Epithelial cell of proximal tubule (primary cell): Measurements from ENCODE around the gene TMC5. TPM values are rescaled to one million over a fixed set of nuclear protein-coding genes. Genes with fewer than 3 reads are reported as not detected.

Experiments
- DNase-seq: peaks from one replicate; pipeline ENCODE4 v3.0.0-alpha.2; 2011; ENCODE audit warnings: low read depth
- H3K4me3 ChIP-seq: 2 replicates; pipeline ENCODE4 v1.5.1; 2011; ENCODE audit warnings: low read depth, mild to moderate bottlenecking, low read length
- total RNA-seq: library from RNA; depleted of rRNA; stranded (reverse); fragments of >200 nt; gene quantifications from 2 replicates; pipeline ENCODE4 v1.2.3, GENCODE V29; 2015
- TF ChIP-seq, protein P1 (sequence below): conservative IDR thresholded peaks from 2 replicates; pipeline ENCODE4 v1.5.1; 2012; ENCODE audit warnings: low read depth, mild to moderate bottlenecking, low read length

Gene TMC5
- total RNA-seq, 1 donor from 2014 or later = 0.35 TPM

DNA sequence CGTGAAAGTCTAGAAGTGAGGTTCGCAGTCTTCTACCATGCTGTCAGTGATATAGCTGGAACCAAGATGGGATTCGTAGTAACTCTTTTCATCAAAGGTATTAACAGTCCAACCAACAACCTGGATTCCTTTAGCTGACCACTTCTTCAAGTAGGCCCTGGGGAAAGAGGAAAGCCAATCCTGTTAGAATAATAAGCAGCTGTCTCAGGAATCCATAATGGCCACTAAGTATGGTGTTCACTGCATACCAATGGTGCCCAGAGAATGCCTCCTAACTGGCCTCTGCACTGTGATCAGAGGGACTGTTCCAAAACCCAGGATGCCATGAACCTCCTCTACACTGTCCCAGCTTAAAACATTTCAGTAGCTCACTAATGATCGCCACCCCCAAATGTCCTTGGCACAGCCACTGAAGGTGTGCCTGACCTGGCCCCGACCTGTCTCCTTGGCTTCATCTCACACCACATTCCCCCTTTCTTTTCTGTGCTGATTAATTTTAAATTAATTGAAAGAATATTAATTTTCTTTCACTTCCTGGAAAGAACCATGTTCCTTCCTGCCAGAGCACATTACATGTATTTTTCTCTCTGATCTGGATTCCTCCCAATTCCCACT is 85.9 kb downstream of the TMC5 start:
- H3K4me3 ChIP-seq = no peak overlapping the region
- no peak for DNase-seq
- TF ChIP-seq, protein P1, sequence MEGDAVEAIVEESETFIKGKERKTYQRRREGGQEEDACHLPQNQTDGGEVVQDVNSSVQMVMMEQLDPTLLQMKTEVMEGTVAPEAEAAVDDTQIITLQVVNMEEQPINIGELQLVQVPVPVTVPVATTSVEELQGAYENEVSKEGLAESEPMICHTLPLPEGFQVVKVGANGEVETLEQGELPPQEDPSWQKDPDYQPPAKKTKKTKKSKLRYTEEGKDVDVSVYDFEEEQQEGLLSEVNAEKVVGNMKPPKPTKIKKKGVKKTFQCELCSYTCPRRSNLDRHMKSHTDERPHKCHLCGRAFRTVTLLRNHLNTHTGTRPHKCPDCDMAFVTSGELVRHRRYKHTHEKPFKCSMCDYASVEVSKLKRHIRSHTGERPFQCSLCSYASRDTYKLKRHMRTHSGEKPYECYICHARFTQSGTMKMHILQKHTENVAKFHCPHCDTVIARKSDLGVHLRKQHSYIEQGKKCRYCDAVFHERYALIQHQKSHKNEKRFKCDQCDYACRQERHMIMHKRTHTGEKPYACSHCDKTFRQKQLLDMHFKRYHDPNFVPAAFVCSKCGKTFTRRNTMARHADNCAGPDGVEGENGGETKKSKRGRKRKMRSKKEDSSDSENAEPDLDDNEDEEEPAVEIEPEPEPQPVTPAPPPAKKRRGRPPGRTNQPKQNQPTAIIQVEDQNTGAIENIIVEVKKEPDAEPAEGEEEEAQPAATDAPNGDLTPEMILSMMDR = no peak

DNA sequence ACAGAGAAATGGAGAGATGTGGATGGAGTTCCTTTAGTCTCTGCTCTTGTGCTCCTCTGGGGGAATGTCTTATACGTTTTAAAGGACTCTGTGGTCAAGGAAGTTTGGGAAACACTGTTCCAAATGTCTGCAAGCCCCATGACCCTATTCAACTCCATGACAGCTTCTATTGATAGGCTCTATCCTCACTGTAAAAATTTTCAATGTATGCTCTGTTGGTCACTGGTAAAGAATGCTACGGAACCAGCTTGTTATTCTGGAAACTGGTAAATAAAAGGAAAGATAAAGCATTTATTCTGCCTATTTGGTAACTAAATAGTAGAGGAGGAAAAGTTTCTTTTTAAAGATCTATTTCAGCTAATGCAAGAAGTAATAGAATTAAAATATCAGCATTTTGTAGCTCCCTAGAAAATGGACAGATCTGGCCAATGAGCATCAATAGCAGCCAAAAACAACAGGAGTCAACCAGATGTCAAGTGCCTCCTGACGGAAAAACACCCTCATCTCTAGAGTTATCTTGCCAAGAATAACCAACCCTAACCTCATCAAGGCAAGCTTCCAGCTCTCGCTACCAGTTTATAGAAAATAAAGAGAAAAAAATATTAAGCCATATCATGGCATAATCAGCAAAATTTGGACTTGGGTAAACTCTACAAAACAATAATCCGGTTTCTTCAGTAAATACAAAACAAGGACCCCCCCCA is 88.1 kb downstream of the TMC5 start:
- DNase-seq = no peak
- H3K4me3 ChIP-seq = no peak overlapping the region
- TF ChIP-seq, protein P1 = no peak

DNA sequence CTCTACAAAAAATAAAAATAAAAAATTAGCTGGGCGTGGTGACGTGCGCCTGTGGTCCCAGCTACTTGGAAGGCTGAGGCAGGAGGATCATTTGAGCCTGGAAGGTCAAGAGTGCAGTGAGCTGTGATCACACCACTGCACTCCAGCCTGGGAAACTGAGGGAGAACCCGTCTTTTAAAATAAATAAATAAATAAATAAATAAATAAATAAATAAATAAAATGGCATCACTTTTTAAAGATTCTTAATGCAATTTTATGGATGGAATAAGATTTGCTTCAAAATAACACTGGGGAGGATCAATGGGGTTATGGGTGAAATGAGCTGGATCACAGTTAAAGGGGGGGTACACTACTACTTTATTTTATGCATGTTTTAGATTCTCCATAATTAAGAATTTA is 89.3 kb downstream of the TMC5 start:
- TF ChIP-seq, protein P1 = no peak
- no peak for DNase-seq
- no peak overlapping the region for H3K4me3 ChIP-seq

DNA sequence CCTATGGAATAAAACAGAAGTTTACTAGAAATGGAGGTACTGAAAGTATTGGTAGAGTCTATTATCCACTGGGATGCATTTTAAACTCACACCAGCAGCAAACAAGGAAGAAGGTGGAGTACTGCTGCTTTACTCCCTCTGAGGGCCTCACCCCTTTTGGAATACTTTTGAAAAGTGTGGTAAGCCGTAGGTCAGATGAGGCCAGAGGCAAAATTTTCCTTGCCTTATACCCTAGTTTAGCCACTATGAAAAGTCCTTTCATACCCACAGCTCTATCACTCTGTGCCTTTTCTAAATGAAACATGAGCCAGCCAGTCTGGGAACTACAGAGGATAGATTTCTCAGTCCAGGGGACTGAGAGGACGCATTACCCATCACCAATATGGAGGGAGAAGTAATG is 90.2 kb downstream of the TMC5 start:
- no peak for DNase-seq
- H3K4me3 ChIP-seq = no peak overlapping the region
- TF ChIP-seq, protein P1 = no peak

DNA sequence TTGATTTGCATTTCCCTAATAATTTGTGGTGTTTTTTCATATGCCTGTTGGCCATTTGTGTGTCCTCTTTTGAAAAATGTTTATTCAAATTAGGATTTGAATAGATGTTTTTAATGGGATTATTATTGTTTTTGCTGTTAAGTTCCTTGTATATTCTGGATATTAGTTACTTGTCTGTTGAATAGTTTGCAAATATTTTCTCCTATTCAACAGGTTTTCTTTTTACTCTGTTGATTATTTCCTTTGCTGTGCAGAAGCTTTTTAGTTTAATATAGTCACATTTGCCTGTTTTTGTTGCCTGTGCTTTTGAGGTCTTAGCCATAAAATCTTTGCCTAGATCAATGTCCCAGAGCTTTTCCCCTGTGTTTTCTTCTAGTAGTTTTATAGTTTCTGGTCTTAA is 94.6 kb downstream of the TMC5 start:
- no peak for DNase-seq
- no peak overlapping the region for H3K4me3 ChIP-seq
- TF ChIP-seq, protein P1 = no peak

DNA sequence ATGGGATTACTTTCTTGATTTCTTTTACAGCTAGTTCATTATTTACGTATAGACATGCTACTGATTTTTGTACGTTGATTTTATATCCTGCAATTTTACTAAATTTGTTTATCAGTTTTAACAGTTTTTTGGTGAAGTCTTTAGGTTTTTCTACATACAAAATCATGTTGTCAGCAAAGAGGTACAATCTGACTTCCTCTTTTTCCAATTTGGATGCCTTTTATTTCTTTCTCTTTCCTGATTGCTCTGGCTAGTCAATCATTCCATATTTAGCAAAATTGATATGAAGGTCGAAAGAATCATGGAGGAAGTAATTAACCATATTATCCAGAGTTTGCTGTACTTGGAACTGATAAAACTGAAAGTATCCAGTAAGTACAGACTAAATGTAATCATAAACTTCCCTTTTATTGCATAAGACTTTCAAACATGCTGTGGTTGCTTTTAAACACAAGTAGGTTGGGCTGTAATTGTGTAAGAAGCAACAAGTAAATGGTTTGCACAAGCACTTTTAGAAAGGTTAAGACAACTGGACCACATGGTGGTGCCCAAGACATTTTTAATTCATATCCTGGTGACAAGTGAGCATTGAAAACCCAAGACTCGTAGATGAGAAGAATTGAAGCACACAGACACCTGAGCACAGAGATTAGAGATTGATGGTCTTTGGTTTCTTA is 95.8 kb downstream of the TMC5 start:
- DNase-seq = no peak
- TF ChIP-seq, protein P1 = no peak
- no peak overlapping the region for H3K4me3 ChIP-seq
